Dendritic cell treated with granulocyte-macrophage colony-stimulating factor and Interleukin-4, amounts not matched to agents 40 ng/mL and 50 ng/mL, for 4 days (primary cell): ENCODE measurements around the gene USP17L29.
"Not testable (repeated sequence)": the region's sequence is repeated elsewhere in the genome, so short reads cannot be mapped to it uniquely, and the experiment has no call there.

ENCODE experiments used
- H3K27ac Mint-ChIP-seq: one replicate; pipeline ENCODE4 v1.8.0; 2022; ENCODE audit warnings: mild to moderate bottlenecking, mixed read lengths
- H3K27me3 Mint-ChIP-seq: one replicate; pipeline ENCODE4 v1.8.0; 2022; ENCODE audit warnings: mild to moderate bottlenecking, mixed read lengths
- H3K36me3 Mint-ChIP-seq: one replicate; pipeline ENCODE4 v1.8.0; 2022; ENCODE audit warnings: low read depth, mixed read lengths
- H3K4me1 Mint-ChIP-seq: one replicate; pipeline ENCODE4 v1.8.0; 2022; ENCODE audit warnings: low read depth, mixed read lengths
- H3K4me3 Mint-ChIP-seq: one replicate; pipeline ENCODE4 v1.8.0; 2022; ENCODE audit warnings: mild to moderate bottlenecking, moderate library complexity, mixed read lengths
- H3K9me3 Mint-ChIP-seq: one replicate; pipeline ENCODE4 v1.8.0; 2022; ENCODE audit warnings: mixed read lengths
- intact Hi-C: fragments of 100-400 bp; cut with micrococcal nuclease; formaldehyde crosslinking; loops from one replicate; pipeline ENCODE4 v1.15.0; 2022

USP17L29 gene

GRCh38 chr4:9353338-9353737, at the start of gene USP17L29:
Gene USP17L29 (plus strand): TSS chr4:9353638. CDS start chr4:9353638, 0 bp downstream.
- H3K4me3 Mint-ChIP-seq, intact Hi-C loops, H3K27ac Mint-ChIP-seq, H3K9me3 Mint-ChIP-seq, H3K36me3 Mint-ChIP-seq, H3K27me3 Mint-ChIP-seq, H3K4me1 Mint-ChIP-seq: not testable (repeated sequence)

GRCh38 chr4:9324191-9324590, 29.2 kb upstream of the USP17L29 start:
- intact Hi-C loops, H3K4me1 Mint-ChIP-seq, H3K4me3 Mint-ChIP-seq, H3K27me3 Mint-ChIP-seq, H3K36me3 Mint-ChIP-seq, H3K27ac Mint-ChIP-seq, H3K9me3 Mint-ChIP-seq: not testable (repeated sequence)

- H3K36me3 Mint-ChIP-seq, intact Hi-C loops, H3K4me3 Mint-ChIP-seq, H3K27me3 Mint-ChIP-seq, H3K9me3 Mint-ChIP-seq, H3K4me1 Mint-ChIP-seq, H3K27ac Mint-ChIP-seq: not testable (repeated sequence)
Observed at GRCh38 chr4:9324865-9325264, 28.6 kb upstream of the USP17L29 start, which contains the start of gene USP17L24. Gene USP17L24 (plus strand): TSS chr4:9325165. CDS start chr4:9325165, 0 bp downstream.

DNA sequence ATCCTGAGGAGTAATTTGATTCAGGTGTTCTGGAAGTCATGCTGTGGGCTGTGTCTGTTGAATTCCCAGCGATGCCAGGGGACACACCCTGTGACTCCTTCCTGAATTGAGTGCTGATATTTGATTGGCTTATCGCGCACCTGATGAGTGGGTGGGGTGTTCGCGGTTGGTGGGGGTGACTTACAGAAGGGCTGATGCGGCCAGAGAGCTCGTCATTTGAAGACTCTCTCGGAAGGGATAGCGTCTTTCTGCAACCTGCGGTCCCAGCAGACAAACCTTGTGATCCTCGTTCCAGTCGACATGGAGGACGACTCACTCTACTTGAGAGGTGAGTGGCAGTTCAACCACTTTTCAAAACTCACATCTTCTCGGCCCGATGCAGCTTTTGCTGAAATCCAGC, 23.8 kb upstream of the USP17L29 start, which contains the start of gene USP17L25:
USP17L25 (plus strand) TSS at position 301 of the 400 bp plus-strand sequence; CDS start at position 301, 0 bp downstream.
- H3K4me3 Mint-ChIP-seq, H3K27me3 Mint-ChIP-seq, H3K36me3 Mint-ChIP-seq, H3K9me3 Mint-ChIP-seq, intact Hi-C loops, H3K4me1 Mint-ChIP-seq, H3K27ac Mint-ChIP-seq: not testable (repeated sequence)

DNA sequence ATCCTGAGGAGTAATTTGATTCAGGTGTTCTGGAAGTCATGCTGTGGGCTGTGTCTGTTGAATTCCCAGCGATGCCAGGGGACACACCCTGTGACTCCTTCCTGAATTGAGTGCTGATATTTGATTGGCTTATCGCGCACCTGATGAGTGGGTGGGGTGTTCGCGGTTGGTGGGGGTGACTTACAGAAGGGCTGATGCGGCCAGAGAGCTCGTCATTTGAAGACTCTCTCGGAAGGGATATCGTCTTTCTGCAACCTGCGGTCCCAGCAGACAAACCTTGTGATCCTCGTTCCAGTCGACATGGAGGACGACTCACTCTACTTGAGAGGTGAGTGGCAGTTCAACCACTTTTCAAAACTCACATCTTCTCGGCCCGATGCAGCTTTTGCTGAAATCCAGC, 19.1 kb upstream of the USP17L29 start, which contains the start of gene USP17L26:
USP17L26 (plus strand) TSS at position 301 of the 400 bp plus-strand sequence; CDS start at position 301, 0 bp downstream.
- H3K36me3 Mint-ChIP-seq, intact Hi-C loops, H3K4me3 Mint-ChIP-seq, H3K27ac Mint-ChIP-seq, H3K4me1 Mint-ChIP-seq, H3K27me3 Mint-ChIP-seq, H3K9me3 Mint-ChIP-seq: not testable (repeated sequence)

DNA sequence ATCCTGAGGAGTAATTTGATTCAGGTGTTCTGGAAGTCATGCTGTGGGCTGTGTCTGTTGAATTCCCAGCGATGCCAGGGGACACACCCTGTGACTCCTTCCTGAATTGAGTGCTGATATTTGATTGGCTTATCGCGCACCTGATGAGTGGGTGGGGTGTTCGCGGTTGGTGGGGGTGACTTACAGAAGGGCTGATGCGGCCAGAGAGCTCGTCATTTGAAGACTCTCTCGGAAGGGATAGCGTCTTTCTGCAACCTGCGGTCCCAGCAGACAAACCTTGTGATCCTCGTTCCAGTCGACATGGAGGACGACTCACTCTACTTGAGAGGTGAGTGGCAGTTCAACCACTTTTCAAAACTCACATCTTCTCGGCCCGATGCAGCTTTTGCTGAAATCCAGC, 14.3 kb upstream of the USP17L29 start, which contains the start of gene USP17L5:
USP17L5 (plus strand) TSS at position 301 of the 400 bp plus-strand sequence; CDS start at position 301, 0 bp downstream.
- H3K4me1 Mint-ChIP-seq, H3K36me3 Mint-ChIP-seq, intact Hi-C loops, H3K4me3 Mint-ChIP-seq, H3K27me3 Mint-ChIP-seq, H3K9me3 Mint-ChIP-seq, H3K27ac Mint-ChIP-seq: not testable (repeated sequence)

- H3K27me3 Mint-ChIP-seq, H3K9me3 Mint-ChIP-seq, H3K4me1 Mint-ChIP-seq, H3K27ac Mint-ChIP-seq, H3K4me3 Mint-ChIP-seq, intact Hi-C loops, H3K36me3 Mint-ChIP-seq: not testable (repeated sequence)
Observed at GRCh38 chr4:9343848-9344247, 9.6 kb upstream of the USP17L29 start, which contains the start of gene USP17L27. Gene USP17L27 (plus strand): TSS chr4:9344148. CDS start chr4:9344148, 0 bp downstream.

DNA sequence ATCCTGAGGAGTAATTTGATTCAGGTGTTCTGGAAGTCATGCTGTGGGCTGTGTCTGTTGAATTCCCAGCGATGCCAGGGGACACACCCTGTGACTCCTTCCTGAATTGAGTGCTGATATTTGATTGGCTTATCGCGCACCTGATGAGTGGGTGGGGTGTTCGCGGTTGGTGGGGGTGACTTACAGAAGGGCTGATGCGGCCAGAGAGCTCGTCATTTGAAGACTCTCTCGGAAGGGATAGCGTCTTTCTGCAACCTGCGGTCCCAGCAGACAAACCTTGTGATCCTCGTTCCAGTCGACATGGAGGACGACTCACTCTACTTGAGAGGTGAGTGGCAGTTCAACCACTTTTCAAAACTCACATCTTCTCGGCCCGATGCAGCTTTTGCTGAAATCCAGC, 4.8 kb upstream of the USP17L29 start, which contains the start of gene USP17L28:
USP17L28 (plus strand) TSS at position 301 of the 400 bp plus-strand sequence; CDS start at position 301, 0 bp downstream.
- intact Hi-C loops, H3K9me3 Mint-ChIP-seq, H3K36me3 Mint-ChIP-seq, H3K4me1 Mint-ChIP-seq, H3K4me3 Mint-ChIP-seq, H3K27ac Mint-ChIP-seq, H3K27me3 Mint-ChIP-seq: not testable (repeated sequence)

DNA sequence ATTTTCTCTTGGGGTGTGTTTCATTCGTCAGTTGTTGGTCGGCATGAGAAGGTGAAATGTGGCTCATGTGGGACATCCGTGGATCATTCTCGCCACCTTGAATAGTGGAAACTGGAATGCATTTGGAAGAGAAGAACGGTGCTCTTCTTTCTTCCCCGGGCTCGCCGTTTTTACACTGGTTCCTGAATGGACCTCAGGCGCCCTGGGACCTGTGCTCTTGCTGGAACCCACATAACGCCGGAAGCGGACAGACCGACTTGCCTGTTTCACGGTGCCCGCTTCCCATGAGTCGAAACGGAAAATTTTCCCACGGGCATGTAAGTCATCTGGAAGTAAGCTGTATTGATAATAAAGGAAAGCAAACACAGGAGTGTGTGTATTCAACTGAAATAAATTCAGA, 2.6 kb upstream of the USP17L29 start:
- H3K36me3 Mint-ChIP-seq, H3K27ac Mint-ChIP-seq, H3K27me3 Mint-ChIP-seq, intact Hi-C loops, H3K4me3 Mint-ChIP-seq, H3K9me3 Mint-ChIP-seq, H3K4me1 Mint-ChIP-seq: not testable (repeated sequence)

DNA sequence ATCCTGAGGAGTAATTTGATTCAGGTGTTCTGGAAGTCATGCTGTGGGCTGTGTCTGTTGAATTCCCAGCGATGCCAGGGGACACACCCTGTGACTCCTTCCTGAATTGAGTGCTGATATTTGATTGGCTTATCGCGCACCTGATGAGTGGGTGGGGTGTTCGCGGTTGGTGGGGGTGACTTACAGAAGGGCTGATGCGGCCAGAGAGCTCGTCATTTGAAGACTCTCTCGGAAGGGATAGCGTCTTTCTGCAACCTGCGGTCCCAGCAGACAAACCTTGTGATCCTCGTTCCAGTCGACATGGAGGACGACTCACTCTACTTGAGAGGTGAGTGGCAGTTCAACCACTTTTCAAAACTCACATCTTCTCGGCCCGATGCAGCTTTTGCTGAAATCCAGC, 9.4 kb downstream of the USP17L29 start, which contains the start of gene USP17L30:
USP17L30 (plus strand) TSS at position 301 of the 400 bp plus-strand sequence; CDS start at position 301, 0 bp downstream.
- H3K4me1 Mint-ChIP-seq, H3K27ac Mint-ChIP-seq, H3K36me3 Mint-ChIP-seq, H3K4me3 Mint-ChIP-seq, H3K9me3 Mint-ChIP-seq, H3K27me3 Mint-ChIP-seq, intact Hi-C loops: not testable (repeated sequence)

- H3K27me3 Mint-ChIP-seq, H3K4me1 Mint-ChIP-seq, H3K9me3 Mint-ChIP-seq, H3K4me3 Mint-ChIP-seq, intact Hi-C loops, H3K27ac Mint-ChIP-seq, H3K36me3 Mint-ChIP-seq: not testable (repeated sequence)
Observed at GRCh38 chr4:9379881-9380280, 26.4 kb downstream of the USP17L29 start.

DNA sequence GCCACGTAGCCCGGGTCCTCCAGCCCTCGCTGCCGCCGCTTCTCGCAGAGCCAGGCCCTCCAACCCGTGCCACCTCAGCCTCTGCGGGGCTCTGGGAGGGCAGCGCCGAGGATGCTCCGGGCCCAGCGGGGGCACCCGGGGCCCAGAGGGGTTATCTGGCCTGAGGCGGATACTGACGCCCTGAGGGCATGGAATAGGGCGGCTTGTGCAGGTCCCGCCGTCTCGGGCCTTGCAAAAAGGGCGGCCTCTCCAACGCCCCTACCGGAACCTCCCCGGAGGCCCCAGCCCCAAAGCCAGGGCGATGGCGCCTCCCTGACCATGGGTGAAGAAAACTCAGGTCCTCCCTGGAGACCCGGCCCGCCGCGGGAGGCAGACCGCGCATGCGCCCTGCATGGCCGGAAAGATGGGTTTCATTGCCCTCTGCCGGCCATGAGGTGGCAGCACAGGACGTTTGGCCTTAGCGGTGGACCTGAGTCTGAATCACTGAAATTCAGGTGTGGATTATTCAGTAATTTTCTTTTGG, 27.6 kb downstream of the USP17L29 start:
- H3K27me3 Mint-ChIP-seq, H3K4me1 Mint-ChIP-seq, H3K9me3 Mint-ChIP-seq, H3K36me3 Mint-ChIP-seq, H3K27ac Mint-ChIP-seq, intact Hi-C loops: not testable (repeated sequence)
- H3K4me3 Mint-ChIP-seq, result peak overlapping the region; percentile 64

GRCh38 chr4:9384126-9384525, 30.7 kb downstream of the USP17L29 start:
- Mint-ChIP-seq H3K4me1 (no peaks in the 10 kb centered on the region), H3K27ac (no peak overlapping the region), H3K36me3 (no peaks in the 10 kb centered on the region), H3K27me3 (no peaks in the 10 kb centered on the region), H3K9me3 (no peaks in the 10 kb centered on the region), H3K4me3 (no peak overlapping the region)
- intact Hi-C loops, result no loop called here

DNA sequence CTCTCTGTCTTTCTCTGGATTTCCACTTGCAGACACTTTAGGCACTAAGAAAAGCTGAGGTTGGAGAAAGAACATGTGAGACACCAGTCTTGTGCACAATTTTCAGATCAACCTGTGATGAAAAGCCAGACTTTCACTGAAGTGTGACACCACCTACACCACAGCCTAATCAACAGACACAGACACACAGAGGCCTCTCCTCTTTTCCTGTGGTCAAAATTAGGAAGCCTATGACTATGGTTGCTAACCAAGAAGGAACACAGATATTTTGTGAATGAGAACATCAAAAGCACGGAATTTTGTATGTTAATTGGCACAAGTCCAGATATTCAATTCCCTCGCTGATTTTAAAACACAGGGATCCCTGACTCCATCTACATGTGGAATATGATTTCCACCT, 35.6 kb downstream of the USP17L29 start:
- H3K4me1 Mint-ChIP-seq, intact Hi-C loops, H3K27me3 Mint-ChIP-seq, H3K27ac Mint-ChIP-seq, H3K9me3 Mint-ChIP-seq, H3K36me3 Mint-ChIP-seq, H3K4me3 Mint-ChIP-seq: not testable (repeated sequence)
